Spleen (tissue), 13 donors: Measurements from ENCODE around the gene TRMO. TPM values are rescaled to one million over a fixed set of nuclear protein-coding genes. Genes with fewer than 3 reads are reported as not detected.

ENCODE experiments used
- DNase-seq: peaks from one replicate; pipeline ENCODE4 v3.0.0-alpha.2; 2020
- H3K27ac ChIP-seq, 8 donors: fragments of 200-600 bp; sonication (generic) in 7 of 8; 1 replicate in 4 of 8; 2 replicates in 4 of 8; pipeline versions ENCODE4 v1.5.0 to v1.8.0; 2016 to 2021; ENCODE audit warnings: inconsistent platforms in 4 of 8, mild to moderate bottlenecking in 4 of 8, moderate library complexity in 1 of 8
- H3K27me3 ChIP-seq, 7 donors: fragments of 200-600 bp; sonication (generic) in 6 of 7; replicated peaks in 1 of 7; 1 replicate in 4 of 7; 2 replicates in 3 of 7; pipeline versions ENCODE4 v1.5.0 to v1.8.0; 2016 to 2021; ENCODE audit warnings: inconsistent platforms in 3 of 7, mild to moderate bottlenecking in 1 of 7
- H3K36me3 ChIP-seq, 6 donors: fragments of 200-600 bp; sonication (generic) in 5 of 6; 1 replicate in 4 of 6; 2 replicates in 2 of 6; pipeline versions ENCODE4 v1.5.0 to v1.8.0; 2016 to 2021; ENCODE audit warnings: inconsistent platforms in 2 of 6
- H3K4me1 ChIP-seq, 6 donors: fragments of 200-600 bp; sonication (generic) in 5 of 6; 1 replicate in 3 of 6; 2 replicates in 3 of 6; pipeline versions ENCODE4 v1.5.0 to v1.8.0; 2016 to 2021; ENCODE audit warnings: inconsistent platforms in 3 of 6
- H3K4me3 ChIP-seq, 8 donors: fragments of 200-600 bp; sonication (generic) in 7 of 8; 1 replicate in 4 of 8; 2 replicates in 4 of 8; pipeline versions ENCODE4 v1.5.0 to v1.8.0; 2016 to 2021; ENCODE audit warnings: inconsistent platforms in 4 of 8, mild to moderate bottlenecking in 4 of 8, moderate library complexity in 2 of 8
- H3K9me3 ChIP-seq, 8 donors: fragments of 200-600 bp; sonication (generic) in 7 of 8; 1 replicate in 4 of 8; 2 replicates in 4 of 8; pipeline versions ENCODE4 v1.5.0 to v1.8.0; 2016 to 2021; ENCODE audit warnings: inconsistent platforms in 4 of 8
- CTCF ChIP-seq, 11 experiments: fragments of 200-600 bp in 7 of 11; fragments of 450-650 bp in 4 of 11; sonication (generic) in 4 of 11; IDR thresholded peaks in 8 of 11; conservative IDR thresholded peaks in 3 of 11; 1 replicate in 7 of 11; 2 replicates in 4 of 11; pipeline versions ENCODE4 v1.4.0 to v1.8.0; 2016 to 2021; ENCODE audit warnings: antibody characterized with exemption in 11 of 11, inconsistent platforms in 4 of 11, mild to moderate bottlenecking in 1 of 11
- POLR2A ChIP-seq, 3 donors: fragments of 450-650 bp; IDR thresholded peaks; one replicate each; pipeline ENCODE4 v1.5.1; 2017; ENCODE audit warnings: antibody characterized with exemption in 3 of 3, mild to moderate bottlenecking in 1 of 3
- POLR2AphosphoS5 ChIP-seq, 3 donors: sonication (generic); formaldehyde crosslinking; IDR thresholded peaks; one replicate each; pipeline ENCODE4 v1.5.1; 2017; ENCODE audit warnings: antibody characterized with exemption in 3 of 3
- WGBS, 5 donors: extraction: QIAGEN DNeasy Blood & Tissue Kit in 3 of 5; methylation state at CpG; one replicate each; pipeline versions ENCODE4 v1.1.5 to v1.1.7; 2013 to 2018; 5-methylcytosine and 5-hydroxymethylcytosine counted together
- intact Hi-C: fragments of 100-400 bp; cut with DNase I; formaldehyde crosslinking; loops from one replicate; pipeline ENCODE4 v1.15.0; 2023; ENCODE audit warnings: low total_unique reads
- long read RNA-seq, 2 donors: transcript quantifications; one replicate each; lab custom pipeline, GENCODE V29; 2026
- polyA plus RNA-seq, 3 donors: library from polyadenylated mRNA; stranded (reverse); fragments of 200-250 nt; gene quantifications; one replicate each; pipeline ENCODE4 v1.2.1, GENCODE V29; 2013
- total RNA-seq, 7 donors: library from RNA; depleted of rRNA in 3 of 7; stranded (reverse); fragments of >200 nt in 3 of 7; fragmentation: NEBNext Ultra II Directional in 4 of 7; extraction: Animal tissue kit (Norgen Biotek cat#: 25700) in 4 of 7; gene quantifications; one replicate each; pipeline versions ENCODE4 v1.1.0 to v1.2.1, GENCODE V29; 2016 to 2021
- donor health status: healthy with polysubstance abuse.
- donor health status: DM: no; HTN: no; CAD: no; lungs with moderate emphysema.
- donor health status: DM: no; HTN: no; CAD: no.
- donor health status: Bipolar disorder and iron deficiency.
- donor health status: healthy.
- donor health status: DM: no; HTN: no; CAD: no.
- donor health status: DM: yes; HTN: yes; CAD: no.

Gene TRMO
- total RNA-seq (10 to 100 TPM; 16.8 to 58.6 (median 28.3) TPM), polyA plus RNA-seq (10 to 100 TPM; 11.2 to 13.0 (median 12.5) TPM)
- long read RNA-seq, donor 1, transcript TRMO-203 (5 exons, 1,647 nt): major isoform, 5 of 6 reads
- long read RNA-seq, donor 1, partial matches to known transcripts: 0 of 6 reads
- long read RNA-seq, donor 1, other reads (novel, unspliced or antisense): 0 of 6 reads
- long read RNA-seq, donor 2, partial matches to known transcripts: 0 of 2 reads
- long read RNA-seq, donor 2, other reads (novel, unspliced or antisense): 0 of 2 reads

DNA sequence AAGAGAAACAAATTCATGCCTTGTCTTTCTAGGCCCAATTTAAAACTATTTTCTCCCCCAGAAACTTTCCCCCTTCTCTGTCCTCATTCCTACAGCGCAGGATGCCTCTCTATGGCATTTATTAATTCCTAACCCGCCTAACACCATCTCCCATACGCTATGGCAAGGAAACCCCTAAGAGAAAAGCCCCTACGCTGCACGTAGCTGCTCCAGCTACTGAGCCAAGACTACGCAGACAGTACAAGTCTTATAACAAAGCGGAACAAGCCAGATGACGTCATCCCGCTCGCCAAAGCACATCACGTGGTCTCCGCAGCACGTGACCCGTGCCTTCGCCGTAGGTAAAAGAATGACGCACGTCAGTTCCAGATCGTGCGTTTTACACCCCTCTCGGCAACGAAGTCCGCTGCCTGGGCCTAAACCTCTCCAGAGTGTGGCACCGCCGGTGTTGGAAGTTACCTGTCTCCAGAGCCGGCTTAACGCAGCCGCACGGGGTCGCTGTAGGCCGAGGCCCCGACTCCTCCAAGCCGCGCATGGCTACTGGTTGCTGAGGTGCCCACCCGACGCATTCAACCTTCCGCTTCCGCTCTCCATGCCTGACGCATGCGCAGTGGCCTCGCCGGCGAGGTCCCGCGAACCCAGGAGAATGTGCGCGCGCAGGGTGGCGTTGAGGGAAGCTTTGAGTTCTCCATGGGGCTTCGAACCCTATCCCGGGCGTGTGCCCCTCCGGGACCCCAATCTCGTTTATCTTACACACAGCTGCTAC is at the start of gene TRMO:
TRMO (minus strand) TSS at position 542 of the 766 bp plus-strand sequence; CDS start at position 535, 7 bp downstream.
- H3K4me1 ChIP-seq: peaks cover 32 to 72% (median 57%) of the 10 kb centered on the region in 6 donors
- H3K27ac ChIP-seq: peak within 1 kb of the TSS; percentile 96 to 100 (median 99)
- no peaks in the 10 kb centered on the region for H3K27me3 ChIP-seq
- 0 to 1% (median 1%) methylated on average over 29 to 54 of the region's 54 CpGs for WGBS, 5 donors
- peaks cover 0 to 7% (median 0%) of the 10 kb centered on the region in 6 donors for H3K36me3 ChIP-seq
- peak; percentile 99 for DNase-seq
- peak; percentile 99 to 100 (median 99) for TF ChIP-seq POLR2AphosphoS5 (IDR thresholded peaks at IDR 0.05)
- TF ChIP-seq CTCF (IDR thresholded peaks at IDR 0.05 in 8 of 11, conservative IDR thresholded peaks at IDR 0.05 in 3 of 11): peak; percentile 42 to 82 (median 62)
- TF ChIP-seq POLR2A (IDR thresholded peaks at IDR 0.05): peak; percentile 85 to 96 (median 89)
- H3K4me3 ChIP-seq: peak within 1 kb of the TSS; percentile 42 to 78 (median 56)
- H3K9me3 ChIP-seq: no peaks in the 10 kb centered on the region
- intact Hi-C loops: loop anchor here (5.0 to 10.0 kb wide), 3 partner anchors 63 to 340 kb away; partner anchors contain the start of gene ANP32B

- Histone ChIP-seq H3K4me3 (no peak overlapping the region), H3K27ac (no peak overlapping the region), H3K9me3 (peaks cover 0 to 9% (median 0%) of the 10 kb centered on the region in 8 donors), H3K27me3 (peaks cover 0 to 28% (median 0%) of the 10 kb centered on the region in 7 donors), H3K4me1 (no peaks in the 10 kb centered on the region), H3K36me3 (no peaks in the 10 kb centered on the region)
- intact Hi-C loops: no loop called here
- TF ChIP-seq POLR2A (IDR thresholded peaks at IDR 0.05) (no peak), POLR2AphosphoS5 (IDR thresholded peaks at IDR 0.05) (no peak), CTCF (IDR thresholded peaks at IDR 0.05 in 8 of 11, conservative IDR thresholded peaks at IDR 0.05 in 3 of 11) (no peak)
- WGBS, 5 donors: 28 to 48% (median 38%) methylated on average over 7 of the region's 7 CpGs
- no peak for DNase-seq
Measured at GRCh38 chr9:97970165-97970564, 47.9 kb upstream of the TRMO start.

DNA sequence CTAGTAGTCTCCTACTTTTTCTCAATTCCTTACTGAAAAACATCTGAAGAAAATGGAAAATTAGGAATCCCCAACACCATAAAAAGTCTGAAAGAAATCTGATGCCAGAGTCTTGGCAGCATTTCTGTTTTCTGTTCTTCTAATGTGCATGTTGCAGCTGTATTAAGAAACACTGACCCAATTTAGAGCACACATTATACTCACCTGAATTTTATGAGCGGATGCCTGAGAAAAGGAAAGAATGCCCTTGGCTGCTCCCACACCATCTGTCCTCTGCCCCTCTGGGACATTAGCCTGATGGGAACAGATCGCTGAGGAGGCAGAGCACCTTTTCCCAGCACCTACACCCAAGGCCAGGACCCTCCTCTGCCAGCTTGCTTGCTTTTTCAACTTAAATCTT is 46.7 kb upstream of the TRMO start:
- Histone ChIP-seq H3K27ac (no peak overlapping the region), H3K27me3 (peaks cover 0 to 28% (median 0%) of the 10 kb centered on the region in 7 donors), H3K4me1 (no peaks in the 10 kb centered on the region), H3K36me3 (no peaks in the 10 kb centered on the region), H3K4me3 (no peak overlapping the region), H3K9me3 (no peaks in the 10 kb centered on the region)
- TF ChIP-seq POLR2A (IDR thresholded peaks at IDR 0.05) (no peak), POLR2AphosphoS5 (IDR thresholded peaks at IDR 0.05) (no peak), CTCF (IDR thresholded peaks at IDR 0.05 in 8 of 11, conservative IDR thresholded peaks at IDR 0.05 in 3 of 11) (no peak)
- intact Hi-C loops: no loop called here
- 90 to 94% (median 90%) methylated on average over 2 of the region's 2 CpGs for WGBS, 5 donors
- no peak for DNase-seq

DNA sequence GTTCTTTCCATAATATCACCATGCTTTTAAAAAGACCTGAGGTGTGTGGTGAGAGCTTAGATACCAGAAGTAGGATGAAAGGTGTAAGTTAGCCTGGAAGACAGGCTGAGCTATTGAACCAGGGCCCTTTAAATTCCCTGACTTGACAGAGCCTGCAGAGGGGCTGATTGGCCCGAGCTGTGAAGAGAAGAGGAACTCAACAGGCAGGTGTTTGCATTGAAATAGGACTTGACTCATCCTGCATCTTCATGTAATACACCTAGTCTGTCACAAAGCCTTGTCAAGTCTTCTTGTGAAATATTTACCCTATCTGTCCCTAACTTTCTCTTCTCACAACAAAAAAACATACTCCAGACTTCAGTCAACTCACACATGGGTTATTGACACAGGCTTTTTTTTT is 44.2 kb upstream of the TRMO start:
- 7 to 35% (median 13%) methylated on average over 1 of the region's 1 CpG for WGBS, 5 donors
- Histone ChIP-seq H3K4me1 (no peaks in the 10 kb centered on the region), H3K4me3 (no peak overlapping the region), H3K27ac (no peak overlapping the region), H3K27me3 (peaks cover 0 to 19% (median 0%) of the 10 kb centered on the region in 7 donors), H3K36me3 (no peaks in the 10 kb centered on the region), H3K9me3 (no peaks in the 10 kb centered on the region)
- intact Hi-C loops: no loop called here
- no peak for DNase-seq
- TF ChIP-seq POLR2AphosphoS5 (IDR thresholded peaks at IDR 0.05): no peak
- TF ChIP-seq CTCF (IDR thresholded peaks at IDR 0.05 in 8 of 11, conservative IDR thresholded peaks at IDR 0.05 in 3 of 11): no peak
- TF ChIP-seq POLR2A (IDR thresholded peaks at IDR 0.05): no peak
